Measurements from ENCODE around the gene ID1.
"Not testable (repeated sequence)": the region's sequence is repeated elsewhere in the genome, so short reads cannot be mapped to it uniquely, and the experiment has no call there.

Gene ID1

GRCh38 chr20:31570021-31570463, 35.0 kb upstream of the ID1 start:
- Mint-ChIP-seq H3K27me3 (no peaks in the 10 kb centered on the region), H3K9me3 (ENCODE audit: low read depth) (no peaks in the 10 kb centered on the region), H3K36me3 (no peaks in the 10 kb centered on the region), H3K4me1 (ENCODE audit: low read depth) (peaks cover 32% of the 10 kb centered on the region), H3K4me3 (no peak overlapping the region), H3K27ac (no peak overlapping the region)

- Mint-ChIP-seq H3K36me3 (no peaks in the 10 kb centered on the region), H3K4me3 (peak overlapping the region; percentile 21), H3K27ac (no peak overlapping the region), H3K4me1 (ENCODE audit: low read depth) (peaks cover 32% of the 10 kb centered on the region), H3K27me3 (no peaks in the 10 kb centered on the region), H3K9me3 (ENCODE audit: low read depth) (no peaks in the 10 kb centered on the region)
Observed at GRCh38 chr20:31570735-31571617, 34.1 kb upstream of the ID1 start.

- H3K36me3 Mint-ChIP-seq = no peaks in the 10 kb centered on the region
- peak overlapping the region; percentile 47 for H3K27ac Mint-ChIP-seq
- peak overlapping the region; percentile 84 for H3K4me3 Mint-ChIP-seq
- H3K4me1 Mint-ChIP-seq (ENCODE audit: low read depth) = peaks cover 26% of the 10 kb centered on the region
- no peaks in the 10 kb centered on the region for H3K27me3 Mint-ChIP-seq
- H3K9me3 Mint-ChIP-seq (ENCODE audit: low read depth) = no peaks in the 10 kb centered on the region
Observed at GRCh38 chr20:31572042-31572700, 32.9 kb upstream of the ID1 start.

GRCh38 chr20:31572701-31573554, 32.2 kb upstream of the ID1 start:
- no peaks in the 10 kb centered on the region for H3K27me3 Mint-ChIP-seq
- no peaks in the 10 kb centered on the region for H3K36me3 Mint-ChIP-seq
- H3K4me1 Mint-ChIP-seq (ENCODE audit: low read depth) = peaks cover 27% of the 10 kb centered on the region
- H3K4me3 Mint-ChIP-seq = peak overlapping the region; percentile 90
- no peaks in the 10 kb centered on the region for H3K9me3 Mint-ChIP-seq (ENCODE audit: low read depth)
- peak overlapping the region; percentile 76 for H3K27ac Mint-ChIP-seq

- Mint-ChIP-seq H3K27ac (peak overlapping the region; percentile 76), H3K27me3 (no peaks in the 10 kb centered on the region), H3K4me1 (ENCODE audit: low read depth) (peaks cover 28% of the 10 kb centered on the region)
Observed at GRCh38 chr20:31573555-31574321, 31.4 kb upstream of the ID1 start.

GRCh38 chr20:31574986-31575385, 30.1 kb upstream of the ID1 start:
- H3K27ac Mint-ChIP-seq; H3K9me3 Mint-ChIP-seq (ENCODE audit: low read depth); H3K36me3 Mint-ChIP-seq; H3K4me3 Mint-ChIP-seq; H3K27me3 Mint-ChIP-seq: not testable (repeated sequence)
- peaks cover 25% of the 10 kb centered on the region for H3K4me1 Mint-ChIP-seq (ENCODE audit: low read depth)

More at GRCh38 chr20:31573555-31574321, 31.4 kb upstream of the ID1 start:
- Mint-ChIP-seq H3K4me3 (peak overlapping the region; percentile 90), H3K9me3 (ENCODE audit: low read depth) (no peaks in the 10 kb centered on the region), H3K36me3 (no peaks in the 10 kb centered on the region)

GRCh38 chr20:31576751-31577150, 28.3 kb upstream of the ID1 start:
- Mint-ChIP-seq H3K27ac (no peak overlapping the region), H3K4me3 (no peak overlapping the region), H3K27me3 (no peaks in the 10 kb centered on the region), H3K9me3 (ENCODE audit: low read depth) (no peaks in the 10 kb centered on the region), H3K4me1 (ENCODE audit: low read depth) (peaks cover 25% of the 10 kb centered on the region), H3K36me3 (no peaks in the 10 kb centered on the region)

GRCh38 chr20:31577194-31577593, 27.9 kb upstream of the ID1 start:
- no peaks in the 10 kb centered on the region for H3K27me3 Mint-ChIP-seq
- H3K9me3 Mint-ChIP-seq (ENCODE audit: low read depth) = no peaks in the 10 kb centered on the region
- no peaks in the 10 kb centered on the region for H3K36me3 Mint-ChIP-seq
- H3K4me3 Mint-ChIP-seq = peak overlapping the region; percentile 57
- peaks cover 23% of the 10 kb centered on the region for H3K4me1 Mint-ChIP-seq (ENCODE audit: low read depth)
- no peak overlapping the region for H3K27ac Mint-ChIP-seq

- Mint-ChIP-seq H3K4me3 (no peak overlapping the region), H3K9me3 (ENCODE audit: low read depth) (no peaks in the 10 kb centered on the region), H3K4me1 (ENCODE audit: low read depth) (peaks cover 15% of the 10 kb centered on the region), H3K36me3 (no peaks in the 10 kb centered on the region), H3K27ac (no peak overlapping the region), H3K27me3 (no peaks in the 10 kb centered on the region)
Observed at GRCh38 chr20:31578448-31579138, 26.5 kb upstream of the ID1 start.

GRCh38 chr20:31579245-31579644, 25.8 kb upstream of the ID1 start:
- no peaks in the 10 kb centered on the region for H3K9me3 Mint-ChIP-seq (ENCODE audit: low read depth)
- H3K36me3 Mint-ChIP-seq = no peaks in the 10 kb centered on the region
- no peak overlapping the region for H3K4me3 Mint-ChIP-seq
- no peak overlapping the region for H3K27ac Mint-ChIP-seq
- H3K4me1 Mint-ChIP-seq (ENCODE audit: low read depth) = peaks cover 10% of the 10 kb centered on the region
- no peaks in the 10 kb centered on the region for H3K27me3 Mint-ChIP-seq

- H3K4me3 Mint-ChIP-seq; H3K36me3 Mint-ChIP-seq; H3K27me3 Mint-ChIP-seq; H3K27ac Mint-ChIP-seq; H3K9me3 Mint-ChIP-seq (ENCODE audit: low read depth): not testable (repeated sequence)
- H3K4me1 Mint-ChIP-seq (ENCODE audit: low read depth) = peaks cover 10% of the 10 kb centered on the region
Observed at GRCh38 chr20:31579941-31580651, 25.0 kb upstream of the ID1 start.

- no peak overlapping the region for H3K4me3 Mint-ChIP-seq
- no peak overlapping the region for H3K27ac Mint-ChIP-seq
- H3K4me1 Mint-ChIP-seq (ENCODE audit: low read depth) = peaks cover 10% of the 10 kb centered on the region
- no peaks in the 10 kb centered on the region for H3K36me3 Mint-ChIP-seq
- H3K9me3 Mint-ChIP-seq (ENCODE audit: low read depth) = no peaks in the 10 kb centered on the region
- peaks cover 3% of the 10 kb centered on the region for H3K27me3 Mint-ChIP-seq
Observed at GRCh38 chr20:31580706-31581105, 24.4 kb upstream of the ID1 start.

GRCh38 chr20:31581391-31581790, 23.7 kb upstream of the ID1 start:
- Mint-ChIP-seq H3K27ac (no peak overlapping the region), H3K4me3 (no peak overlapping the region), H3K4me1 (ENCODE audit: low read depth) (peaks cover 10% of the 10 kb centered on the region), H3K27me3 (peaks cover 3% of the 10 kb centered on the region), H3K36me3 (no peaks in the 10 kb centered on the region), H3K9me3 (ENCODE audit: low read depth) (no peaks in the 10 kb centered on the region)
